Left ventricle myocardium inferior (tissue), 1 donor: ENCODE results near the gene SLC26A5. TPM values are rescaled to one million over a fixed set of nuclear protein-coding genes. Genes with fewer than 3 reads are reported as not detected.
"Not testable (repeated sequence)": the region's sequence is repeated elsewhere in the genome, so short reads cannot be mapped to it uniquely, and the experiment has no call there.

Experiments
- DNase-seq: peaks from one replicate; pipeline ENCODE4 v3.0.0-alpha.2; 2020
- H3K27ac ChIP-seq: fragments of 200-600 bp; replicated peaks from 2 replicates; pipeline ENCODE4 v1.8.0; 2021
- H3K27me3 ChIP-seq: fragments of 200-600 bp; 2 replicates; pipeline ENCODE4 v1.8.0; 2021; ENCODE audit warnings: low read depth
- H3K36me3 ChIP-seq: fragments of 200-600 bp; 2 replicates; pipeline ENCODE4 v1.8.0; 2021
- H3K4me1 ChIP-seq: fragments of 200-600 bp; 2 replicates; pipeline ENCODE4 v1.8.0; 2021
- H3K4me3 ChIP-seq: fragments of 200-600 bp; 2 replicates; pipeline ENCODE4 v1.8.0; 2021; ENCODE audit warnings: mild to moderate bottlenecking, moderate library complexity
- H3K9me3 ChIP-seq: fragments of 200-600 bp; replicated peaks from 2 replicates; pipeline ENCODE4 v1.8.0; 2021
- intact Hi-C: fragments of 100-400 bp; cut with micrococcal nuclease; formaldehyde crosslinking; loops from one replicate; pipeline ENCODE4 v1.11.0; 2022
- total RNA-seq: library from RNA; stranded (reverse); fragmentation: NEBNext Ultra II Directional; extraction: Animal tissue kit (Norgen Biotek cat#: 25700); gene quantifications from one replicate; pipeline ENCODE4 v1.2.1, GENCODE V29; 2021
- TF ChIP-seq, protein P1 (sequence below): fragments of 200-600 bp; IDR thresholded peaks from 2 replicates; pipeline ENCODE4 v1.8.0; 2021; ENCODE audit warnings: antibody characterized with exemption, mild to moderate bottlenecking, borderline replicate concordance
- donor health status: DM: no; HTN: yes; CAD: no; lungs with severe emphysema.

Gene SLC26A5
- total RNA-seq, 1 donor from 2014 or later: not detected

GRCh38 chr7:103418241-103418640 lies 27.8 kb downstream of the SLC26A5 start:
- intact Hi-C loops: no loop called here
- no peak for DNase-seq

DNA sequence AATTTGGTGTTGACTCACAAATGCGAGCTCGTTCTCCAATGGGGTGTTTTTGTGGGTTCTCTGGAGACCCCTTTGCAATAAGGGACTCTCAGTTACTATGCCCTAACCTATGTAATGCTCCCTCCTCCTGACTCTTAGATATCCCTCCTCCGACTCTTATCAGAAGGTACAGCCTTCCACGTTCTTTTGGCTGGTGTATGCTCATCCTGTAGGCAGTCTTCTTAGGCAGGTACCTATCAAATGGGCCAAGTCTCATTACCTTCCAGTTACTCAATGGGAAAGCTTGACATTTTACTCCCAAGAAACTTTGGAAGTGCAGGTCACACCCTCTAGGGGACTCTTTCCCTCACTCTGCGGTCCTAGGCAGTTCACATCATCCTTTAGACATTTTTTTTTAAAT lies 32.6 kb downstream of the SLC26A5 start:
- intact Hi-C loops: no loop called here
- TF ChIP-seq, protein P1, sequence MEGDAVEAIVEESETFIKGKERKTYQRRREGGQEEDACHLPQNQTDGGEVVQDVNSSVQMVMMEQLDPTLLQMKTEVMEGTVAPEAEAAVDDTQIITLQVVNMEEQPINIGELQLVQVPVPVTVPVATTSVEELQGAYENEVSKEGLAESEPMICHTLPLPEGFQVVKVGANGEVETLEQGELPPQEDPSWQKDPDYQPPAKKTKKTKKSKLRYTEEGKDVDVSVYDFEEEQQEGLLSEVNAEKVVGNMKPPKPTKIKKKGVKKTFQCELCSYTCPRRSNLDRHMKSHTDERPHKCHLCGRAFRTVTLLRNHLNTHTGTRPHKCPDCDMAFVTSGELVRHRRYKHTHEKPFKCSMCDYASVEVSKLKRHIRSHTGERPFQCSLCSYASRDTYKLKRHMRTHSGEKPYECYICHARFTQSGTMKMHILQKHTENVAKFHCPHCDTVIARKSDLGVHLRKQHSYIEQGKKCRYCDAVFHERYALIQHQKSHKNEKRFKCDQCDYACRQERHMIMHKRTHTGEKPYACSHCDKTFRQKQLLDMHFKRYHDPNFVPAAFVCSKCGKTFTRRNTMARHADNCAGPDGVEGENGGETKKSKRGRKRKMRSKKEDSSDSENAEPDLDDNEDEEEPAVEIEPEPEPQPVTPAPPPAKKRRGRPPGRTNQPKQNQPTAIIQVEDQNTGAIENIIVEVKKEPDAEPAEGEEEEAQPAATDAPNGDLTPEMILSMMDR: no peak
- Histone ChIP-seq H3K4me3 (no peak overlapping the region), H3K9me3 (no peaks in the 10 kb centered on the region), H3K27me3 (peaks cover 32% of the 10 kb centered on the region), H3K4me1 (no peaks in the 10 kb centered on the region), H3K27ac (no peak overlapping the region), H3K36me3 (no peaks in the 10 kb centered on the region)
- no peak for DNase-seq

More at GRCh38 chr7:103418241-103418640, 27.8 kb downstream of the SLC26A5 start:
- TF ChIP-seq, protein P1: no peak
- Histone ChIP-seq H3K27ac (no peak overlapping the region), H3K4me3 (no peak overlapping the region), H3K4me1 (no peaks in the 10 kb centered on the region), H3K36me3 (no peaks in the 10 kb centered on the region), H3K9me3 (no peaks in the 10 kb centered on the region), H3K27me3 (peaks cover 15% of the 10 kb centered on the region)

DNA sequence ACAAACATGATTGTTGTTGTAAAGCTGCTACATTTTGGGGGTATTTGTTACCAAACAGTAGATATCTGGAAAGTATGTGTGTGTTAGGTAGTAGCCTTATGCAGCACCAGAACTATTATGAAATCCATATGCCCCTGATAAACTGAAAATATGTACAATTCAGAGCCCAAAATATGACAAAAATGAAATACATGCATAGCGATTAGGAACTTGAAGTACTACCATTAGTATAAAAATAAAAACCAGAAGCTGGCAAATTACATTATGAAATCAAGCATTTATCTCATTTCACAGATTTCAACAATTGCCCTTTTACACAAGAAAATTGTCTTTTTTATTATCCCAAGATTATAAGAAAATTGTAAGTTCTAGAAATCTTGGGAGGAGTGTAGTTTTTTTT lies 33.9 kb downstream of the SLC26A5 start:
- H3K27ac ChIP-seq: no peak overlapping the region
- H3K9me3 ChIP-seq: no peaks in the 10 kb centered on the region
- TF ChIP-seq, protein P1: no peak
- peaks cover 26% of the 10 kb centered on the region for H3K27me3 ChIP-seq
- intact Hi-C loops: no loop called here
- H3K36me3 ChIP-seq: no peaks in the 10 kb centered on the region
- H3K4me3 ChIP-seq: no peak overlapping the region
- no peaks in the 10 kb centered on the region for H3K4me1 ChIP-seq
- DNase-seq: no peak

- H3K9me3 ChIP-seq, H3K4me3 ChIP-seq, DNase-seq, H3K27ac ChIP-seq, H3K4me1 ChIP-seq, H3K36me3 ChIP-seq, intact Hi-C loops: not testable (repeated sequence)
- peaks cover 36% of the 10 kb centered on the region for H3K27me3 ChIP-seq
These were observed 40.0 kb downstream of the SLC26A5 start for GRCh38 chr7:103405789-103406613.

- DNase-seq, H3K36me3 ChIP-seq, intact Hi-C loops, H3K9me3 ChIP-seq, H3K4me1 ChIP-seq, H3K27ac ChIP-seq, H3K4me3 ChIP-seq: not testable (repeated sequence)
- peaks cover 13% of the 10 kb centered on the region for H3K27me3 ChIP-seq
These were observed 46.3 kb downstream of the SLC26A5 start for GRCh38 chr7:103399687-103400086.

DNA sequence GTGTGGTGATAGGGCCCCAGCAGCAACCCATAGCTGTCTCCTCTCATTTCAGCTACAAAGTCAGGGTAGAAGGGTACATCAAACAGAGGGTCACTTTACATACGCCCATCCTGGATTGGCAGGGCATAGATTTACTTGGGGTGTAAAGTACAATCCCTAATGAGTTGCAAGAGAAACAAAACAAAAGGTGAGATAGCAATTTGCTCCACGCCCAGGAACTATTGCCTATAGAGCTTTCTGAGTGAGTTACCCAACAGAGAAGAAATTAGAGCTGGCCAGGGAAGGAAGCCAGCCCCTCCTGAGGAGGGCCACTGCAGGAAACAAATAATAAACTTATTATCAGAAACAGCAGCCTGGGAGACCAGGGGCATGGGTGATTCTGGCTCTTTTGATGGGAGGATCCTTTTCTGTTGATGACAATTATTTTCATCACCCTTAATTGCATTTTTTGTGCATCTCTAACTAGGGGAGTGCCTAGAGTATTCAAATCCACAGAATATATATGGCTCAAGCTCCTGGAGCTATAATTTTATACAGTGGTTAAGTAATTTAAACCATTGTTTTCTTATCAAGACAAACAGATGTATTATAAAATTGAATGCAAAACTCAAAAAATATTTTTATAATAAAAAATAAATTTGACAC lies 47.4 kb downstream of the SLC26A5 start:
- DNase-seq: no peak
- no peak overlapping the region for H3K27ac ChIP-seq
- no peaks in the 10 kb centered on the region for H3K36me3 ChIP-seq
- no peaks in the 10 kb centered on the region for H3K4me1 ChIP-seq
- H3K4me3 ChIP-seq: no peak overlapping the region
- peaks cover 8% of the 10 kb centered on the region for H3K27me3 ChIP-seq
- H3K9me3 ChIP-seq: peaks cover 3% of the 10 kb centered on the region
- intact Hi-C loops: no loop called here
- TF ChIP-seq, protein P1: no peak
